Astrocyte (in vitro differentiated cells and primary cell): Measurements from ENCODE around the gene OPA1. TPM values are rescaled to one million over a fixed set of nuclear protein-coding genes. Genes with fewer than 3 reads are reported as not detected.

Experiments
- DNase-seq: peaks from one replicate; pipeline ENCODE4 v3.0.0-alpha.2; 2010; ENCODE audit warnings: low read depth
- FAIRE-seq: peaks from 2 replicates; lab custom pipeline; 2011; peaks lifted over from hg19 to GRCh38; lab: Jason Lieb, UNC
- H2AFZ ChIP-seq: 2 replicates; pipeline ENCODE4 v1.6.0; 2012; ENCODE audit warnings: low read depth, low read length, inconsistent platforms
- H3K27ac ChIP-seq: 2 replicates; pipeline ENCODE4 v1.5.1; 2011; ENCODE audit warnings: low read depth, low read length, inconsistent platforms
- H3K27me3 ChIP-seq: 2 replicates; pipeline ENCODE4 v1.6.0; 2011; ENCODE audit warnings: low read length, inconsistent platforms; ENCODE audit not compliant: insufficient read depth
- H3K36me3 ChIP-seq: 2 replicates; pipeline ENCODE4 v1.5.1; 2011; ENCODE audit warnings: low read length, inconsistent platforms; ENCODE audit not compliant: insufficient read depth
- H3K4me1 ChIP-seq: 2 replicates; pipeline ENCODE4 v1.5.1; 2011; ENCODE audit warnings: low read length, inconsistent platforms; ENCODE audit not compliant: insufficient read depth
- H3K4me2 ChIP-seq: 2 replicates; pipeline ENCODE4 v1.6.0; 2012; ENCODE audit warnings: low read length, inconsistent platforms
- H3K4me3 ChIP-seq: 2 replicates; pipeline ENCODE4 v1.5.1; 2011; ENCODE audit warnings: low read depth, mild to moderate bottlenecking, low read length, inconsistent platforms; ENCODE audit not compliant: insufficient read depth
- H3K79me2 ChIP-seq: 2 replicates; pipeline ENCODE4 v1.6.0; 2012; ENCODE audit warnings: mild to moderate bottlenecking, low read length, inconsistent platforms; ENCODE audit not compliant: insufficient read depth
- H3K9ac ChIP-seq: 2 replicates; pipeline ENCODE4 v1.6.0; 2012; ENCODE audit warnings: mild to moderate bottlenecking, low read length, inconsistent platforms
- H3K9me3 ChIP-seq: 2 replicates; pipeline ENCODE4 v1.5.1; 2012; ENCODE audit warnings: low read depth, mild to moderate bottlenecking, low read length, inconsistent platforms; ENCODE audit not compliant: insufficient read depth
- H4K20me1 ChIP-seq: 2 replicates; pipeline ENCODE4 v1.6.0; 2012; ENCODE audit warnings: low read length, inconsistent platforms; ENCODE audit not compliant: insufficient read depth
- H3K27ac Mint-ChIP-seq: one replicate; pipeline ENCODE4 v1.8.0; 2021; ENCODE audit warnings: mild to moderate bottlenecking, mixed read lengths; ENCODE audit not compliant: unreplicated experiment
- H3K27me3 Mint-ChIP-seq: one replicate; pipeline ENCODE4 v1.8.0; 2021; ENCODE audit warnings: low read depth, mixed read lengths; ENCODE audit not compliant: unreplicated experiment
- H3K36me3 Mint-ChIP-seq: one replicate; pipeline ENCODE4 v1.8.0; 2021; ENCODE audit warnings: low read depth, mixed read lengths; ENCODE audit not compliant: unreplicated experiment
- H3K4me1 Mint-ChIP-seq: one replicate; pipeline ENCODE4 v1.8.0; 2021; ENCODE audit warnings: low read depth, mixed read lengths; ENCODE audit not compliant: unreplicated experiment
- H3K4me3 Mint-ChIP-seq: one replicate; pipeline ENCODE4 v1.8.0; 2021; ENCODE audit warnings: mild to moderate bottlenecking, moderate library complexity, mixed read lengths; ENCODE audit not compliant: unreplicated experiment
- H3K9me3 Mint-ChIP-seq: one replicate; pipeline ENCODE4 v1.8.0; 2021; ENCODE audit warnings: mild to moderate bottlenecking, mixed read lengths; ENCODE audit not compliant: unreplicated experiment
- CTCF ChIP-seq: IDR thresholded peaks from 2 replicates; pipeline ENCODE4 v1.5.1; 2011; ENCODE audit warnings: low read depth, mild to moderate bottlenecking, inconsistent platforms, low read length, moderate library complexity; ENCODE audit not compliant: insufficient read depth
- EZH2 ChIP-seq: IDR thresholded peaks from 2 replicates; pipeline ENCODE4 v1.6.1; 2012; ENCODE audit warnings: mild to moderate bottlenecking, low read length, inconsistent platforms; ENCODE audit not compliant: insufficient read depth
- total RNA-seq: library from RNA; stranded (reverse); gene quantifications from 2 replicates; pipeline ENCODE4 v1.2.1, GENCODE V29; 2021

The OPA1 gene
- total RNA-seq, 1 donor from 2014 or later = 61.8 TPM

- H3K9ac ChIP-seq = no peak overlapping the region
- H3K27me3 ChIP-seq = no peaks in the 10 kb centered on the region
- peaks cover 5% of the 10 kb centered on the region for H3K27me3 Mint-ChIP-seq
- no peaks in the 10 kb centered on the region for H3K9me3 ChIP-seq
- TF ChIP-seq CTCF = no peak
- no peak for TF ChIP-seq EZH2
- no peaks in the 10 kb centered on the region for H3K36me3 Mint-ChIP-seq
- H3K4me1 ChIP-seq = no peaks in the 10 kb centered on the region
- no peaks in the 10 kb centered on the region for H3K4me1 Mint-ChIP-seq
- H3K4me3 Mint-ChIP-seq = no peak overlapping the region
- no peaks in the 10 kb centered on the region for H3K79me2 ChIP-seq
- no peak overlapping the region for H2AFZ ChIP-seq
- H3K36me3 ChIP-seq = no peaks in the 10 kb centered on the region
- no peak overlapping the region for H3K27ac ChIP-seq
- DNase-seq (no peak), FAIRE-seq (no peak)
- H3K9me3 Mint-ChIP-seq = no peaks in the 10 kb centered on the region
- H3K4me3 ChIP-seq = no peak overlapping the region
- H3K4me2 ChIP-seq = no peak overlapping the region
- no peak overlapping the region for H3K27ac Mint-ChIP-seq
- no peaks in the 10 kb centered on the region for H4K20me1 ChIP-seq
Observed at GRCh38 chr3:193552923-193553322, 40.1 kb upstream of the OPA1 start.

- H3K27ac ChIP-seq = no peak overlapping the region
- H3K4me3 ChIP-seq = no peak overlapping the region
- H3K36me3 Mint-ChIP-seq = no peaks in the 10 kb centered on the region
- FAIRE-seq (no peak), DNase-seq (no peak)
- no peaks in the 10 kb centered on the region for H3K27me3 ChIP-seq
- no peak overlapping the region for H3K9ac ChIP-seq
- H3K36me3 ChIP-seq = no peaks in the 10 kb centered on the region
- H2AFZ ChIP-seq = no peak overlapping the region
- H3K4me1 Mint-ChIP-seq = no peaks in the 10 kb centered on the region
- no peak for TF ChIP-seq CTCF
- TF ChIP-seq EZH2 = no peak
- no peaks in the 10 kb centered on the region for H3K4me1 ChIP-seq
- H3K4me2 ChIP-seq = no peak overlapping the region
- H3K79me2 ChIP-seq = no peaks in the 10 kb centered on the region
- H3K9me3 Mint-ChIP-seq = no peaks in the 10 kb centered on the region
- no peak overlapping the region for H3K4me3 Mint-ChIP-seq
- H3K27me3 Mint-ChIP-seq = peaks cover 5% of the 10 kb centered on the region
- H3K9me3 ChIP-seq = no peaks in the 10 kb centered on the region
- no peak overlapping the region for H3K27ac Mint-ChIP-seq
- no peaks in the 10 kb centered on the region for H4K20me1 ChIP-seq
Observed at GRCh38 chr3:193553586-193553985, 39.4 kb upstream of the OPA1 start.

- Histone ChIP-seq H3K4me2 (peak within 1 kb of the TSS; percentile 51), H3K36me3 (no peaks in the 10 kb centered on the region), H3K79me2 (no peaks in the 10 kb centered on the region), H3K9me3 (no peaks in the 10 kb centered on the region), H4K20me1 (no peaks in the 10 kb centered on the region), H2AFZ (no peak within 1 kb of the TSS), H3K4me1 (no peaks in the 10 kb centered on the region), H3K9ac (no peak within 1 kb of the TSS), H3K4me3 (no peak within 1 kb of the TSS), H3K27me3 (no peaks in the 10 kb centered on the region), H3K27ac (no peak within 1 kb of the TSS)
- Mint-ChIP-seq H3K27ac (no peak within 1 kb of the TSS), H3K27me3 (peaks cover 5% of the 10 kb centered on the region), H3K36me3 (no peaks in the 10 kb centered on the region), H3K4me3 (no peak within 1 kb of the TSS), H3K9me3 (no peaks in the 10 kb centered on the region), H3K4me1 (no peaks in the 10 kb centered on the region)
- FAIRE-seq = no peak
- no peak for DNase-seq
- TF ChIP-seq CTCF (no peak), EZH2 (no peak)
Observed at GRCh38 chr3:193554811-193555210, 38.2 kb upstream of the OPA1 start, which contains the start of gene ATP13A4. Gene ATP13A4 (minus strand): TSS chr3:193554895. CDS start chr3:193554799, 96 bp downstream.
